IMR-90 (cell line): ENCODE results near the gene SLIT1.

ENCODE experiments used
- BHLHE40 ChIP-seq: fragments of 150-350 bp; IDR thresholded peaks from 2 replicates; pipeline ENCODE4 v1.6.1; 2016; ENCODE audit warnings: mild to moderate bottlenecking, low read depth, low read length
- CTCF ChIP-seq: conservative IDR thresholded peaks from 2 replicates; pipeline ENCODE4 v1.5.1; 2012; ENCODE audit warnings: mild to moderate bottlenecking, low read depth, low read length, improper control_type of control experiment
- MXI1 ChIP-seq: IDR thresholded peaks from 2 replicates; pipeline ENCODE4 v1.6.1; 2012; ENCODE audit warnings: low read depth, mild to moderate bottlenecking, low read length, moderate library complexity, borderline replicate concordance

GRCh38 chr10:97139651-97140048 is 46.1 kb downstream of the SLIT1 start:
- TF ChIP-seq BHLHE40 = no peak
- no peak for TF ChIP-seq CTCF
- TF ChIP-seq MXI1 = no peak
